Activated T-cell treated with anti-CD3 and anti-CD28 coated beads for 4 hours (primary cell): ENCODE data around the gene MANEA.

Experiments used
- DNase-seq: peaks from one replicate; pipeline ENCODE4 v3.0.0-alpha.2; 2020

MANEA gene

DNA sequence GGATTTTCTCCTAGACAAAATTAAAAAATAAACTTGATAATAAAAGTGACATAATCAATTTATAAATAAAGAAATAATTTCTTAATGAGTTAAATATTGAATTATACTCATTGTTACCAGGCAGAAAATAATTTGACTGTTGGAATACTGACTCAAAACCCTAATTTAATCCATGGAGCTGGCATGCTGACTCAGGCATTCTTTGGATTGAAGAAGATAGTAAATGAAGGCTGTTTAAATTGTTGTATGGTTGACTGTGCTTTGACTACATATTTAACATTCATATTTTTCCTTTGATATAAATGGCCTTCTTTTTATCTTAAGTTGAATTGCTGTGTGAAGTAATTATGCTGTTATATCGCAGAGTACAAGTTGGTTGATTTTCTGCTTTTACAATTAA is 11.7 kb downstream of the MANEA start:
- DNase-seq: no peak

- DNase-seq: no peak
These were observed 12.7 kb downstream of the MANEA start for GRCh38 chr6:95589826-95590570.

- DNase-seq: no peak
These were observed 15.7 kb downstream of the MANEA start for GRCh38 chr6:95593025-95593424.

- no peak for DNase-seq
These were observed 18.7 kb downstream of the MANEA start for GRCh38 chr6:95596021-95596420.

GRCh38 chr6:95599706-95600105 is 22.4 kb downstream of the MANEA start:
- no peak for DNase-seq

GRCh38 chr6:95601133-95601532 is 23.8 kb downstream of the MANEA start:
- no peak for DNase-seq

DNA sequence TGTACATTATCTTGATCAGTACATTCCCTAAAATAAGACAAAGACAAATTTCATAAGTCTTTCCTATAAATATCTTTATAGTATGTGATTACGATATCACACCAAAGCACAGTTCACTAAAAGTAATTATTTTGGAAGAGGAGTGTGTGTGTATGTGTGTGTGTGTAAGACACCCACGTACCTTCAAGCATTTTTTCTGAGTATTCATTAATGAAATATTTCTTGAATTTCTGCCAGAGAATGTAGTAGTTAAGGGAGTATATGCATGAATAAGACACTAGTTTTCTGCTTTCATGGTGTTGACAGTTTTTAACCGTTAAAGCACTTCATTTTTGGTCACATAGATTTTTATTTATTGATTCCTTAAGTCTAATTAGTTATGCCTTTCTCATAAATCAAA is 36.8 kb downstream of the MANEA start:
- no peak for DNase-seq

DNA sequence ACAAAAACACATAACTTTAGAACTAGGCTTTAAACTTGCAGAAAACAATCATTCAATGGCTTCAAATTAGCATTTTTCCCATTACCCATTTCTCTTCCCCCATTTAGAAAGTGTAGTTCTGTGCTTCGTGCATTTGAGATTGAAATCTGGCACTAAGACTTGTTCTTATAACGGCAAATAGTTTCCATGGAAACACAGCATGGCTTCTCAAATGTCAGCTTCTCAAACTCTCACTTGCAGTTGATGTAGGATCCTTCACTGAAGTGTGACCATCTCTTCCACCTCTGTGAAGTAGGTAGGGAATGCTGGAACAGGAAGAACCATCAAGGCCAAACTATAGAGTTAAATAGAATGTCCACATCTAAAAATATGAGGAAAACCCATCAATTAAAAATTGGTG is 52.2 kb downstream of the MANEA start:
- no peak for DNase-seq

DNA sequence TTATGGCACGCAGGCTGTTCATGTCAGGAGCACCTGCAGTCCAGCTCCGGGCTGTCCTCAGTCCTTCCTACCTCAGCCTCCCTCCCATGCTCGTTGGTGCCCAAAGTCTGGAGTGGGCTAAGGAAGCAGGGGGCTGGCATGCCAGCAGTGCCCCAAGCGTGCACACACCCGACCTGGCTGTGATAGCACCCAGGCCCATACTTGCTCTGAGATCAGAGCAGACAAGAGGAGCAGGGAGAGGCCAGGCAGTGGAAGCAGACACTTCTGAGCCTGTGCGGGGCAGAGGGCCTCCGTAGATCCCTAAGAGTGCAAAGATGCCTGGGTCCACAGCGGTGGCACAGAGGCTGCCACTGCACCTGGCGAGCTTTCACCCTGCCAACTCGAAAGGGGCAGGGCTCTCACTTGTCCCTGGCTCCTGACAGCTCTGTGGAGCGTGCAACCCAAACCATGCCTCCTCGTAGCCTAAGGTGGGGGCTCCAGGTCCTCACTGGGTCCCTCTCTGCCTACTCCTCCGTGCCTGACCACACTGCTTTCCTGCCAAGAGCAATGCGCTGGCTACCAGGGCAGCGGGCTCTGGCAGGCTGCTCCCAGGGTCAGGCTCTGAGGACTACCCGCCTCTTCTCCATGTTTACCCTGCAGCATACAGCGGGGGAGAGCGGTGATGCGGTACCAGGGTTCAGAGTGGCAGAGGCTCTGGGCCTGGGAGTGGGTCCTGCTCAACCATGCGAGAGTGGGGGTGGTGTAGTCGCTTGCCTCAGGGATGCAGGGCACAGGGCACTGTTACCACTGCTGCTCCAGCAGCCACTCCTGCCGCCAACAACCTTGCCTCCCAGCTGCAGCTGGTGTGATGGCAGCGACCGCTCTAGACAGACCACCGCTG is 59.5 kb downstream of the MANEA start:
- DNase-seq: no peak

DNA sequence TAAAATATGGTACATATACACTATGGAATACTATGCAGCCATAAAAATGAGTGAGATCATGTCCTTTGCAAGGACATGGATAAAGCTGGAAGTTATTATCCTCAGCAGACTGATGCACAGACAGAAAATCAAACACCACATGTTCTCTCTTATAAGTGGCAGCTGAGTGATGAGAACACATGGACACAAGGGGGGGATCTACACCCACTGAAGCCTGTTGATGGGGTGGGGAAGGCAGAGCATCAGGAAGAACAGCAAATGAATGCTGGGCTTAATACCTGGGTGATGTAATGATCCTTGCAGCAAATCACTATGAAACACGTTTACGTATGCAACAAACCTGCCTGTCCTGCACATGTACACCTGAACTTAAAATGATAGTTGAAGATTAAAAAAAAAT is 71.3 kb downstream of the MANEA start:
- no peak for DNase-seq

DNA sequence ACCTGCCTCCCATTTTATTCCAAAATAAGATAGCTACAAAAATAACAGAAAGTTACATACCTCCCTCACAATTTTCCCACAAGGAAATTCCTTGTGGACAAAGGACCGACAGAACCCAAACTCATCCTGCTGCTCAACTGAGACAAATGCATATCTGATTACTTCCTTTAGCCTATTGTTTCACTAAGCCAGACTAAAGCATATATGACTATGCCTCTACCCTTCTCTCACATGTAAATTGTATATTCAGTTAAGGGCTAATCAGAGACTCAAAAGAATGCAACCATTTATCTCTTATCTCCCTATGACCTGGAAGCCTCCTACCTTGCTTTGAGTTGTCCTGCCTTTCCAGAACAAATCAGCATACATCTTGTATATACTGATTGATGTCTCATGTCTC is 72.1 kb downstream of the MANEA start:
- DNase-seq: no peak

DNA sequence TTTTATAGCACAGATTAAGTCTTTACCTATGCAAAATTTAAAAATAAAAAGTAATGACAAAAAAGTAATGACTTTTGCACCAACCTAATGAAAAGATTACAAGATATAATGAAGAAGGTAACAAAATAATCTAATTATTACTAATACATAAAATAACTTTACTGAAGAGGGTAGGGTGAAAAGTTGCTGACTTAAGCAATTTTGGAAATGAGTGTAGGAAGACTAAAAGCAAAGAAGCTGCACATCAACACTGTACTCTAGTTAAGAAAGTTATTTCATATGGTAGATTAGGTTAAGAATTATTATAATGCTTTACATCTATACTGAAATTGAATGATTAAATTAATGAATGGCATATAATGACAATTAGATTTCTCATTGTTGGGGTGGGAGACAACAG is 76.8 kb downstream of the MANEA start:
- DNase-seq: no peak

DNA sequence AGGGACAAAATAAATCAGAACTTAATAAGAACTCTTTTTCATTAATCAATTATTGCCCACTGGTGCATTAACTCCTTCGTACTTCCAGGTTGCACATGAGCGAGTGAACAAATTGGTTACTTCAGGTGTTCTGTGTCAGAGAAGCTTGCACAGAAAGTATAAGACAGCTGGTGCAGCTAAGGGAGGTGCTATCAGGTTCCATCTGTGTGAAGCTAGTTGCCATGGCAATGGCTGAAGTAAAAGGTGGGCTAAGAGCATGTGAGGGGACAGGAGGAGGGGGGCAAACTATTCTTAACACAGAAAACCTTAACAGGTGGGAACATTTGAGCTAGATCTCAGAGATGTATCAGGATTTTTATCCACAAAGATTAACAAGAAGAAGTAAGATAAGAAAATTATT is 81.6 kb downstream of the MANEA start:
- no peak for DNase-seq
